GM12892 (cell line): ENCODE data around the gene AGO4.
"Not testable (repeated sequence)": the region's sequence is repeated elsewhere in the genome, so short reads cannot be mapped to it uniquely, and the experiment has no call there.

Experiments
- POLR2A ChIP-seq: IDR thresholded peaks from 2 replicates; pipeline ENCODE4 v1.6.1; 2011; ENCODE audit warnings: low read depth, low read length, control low read depth
- TAF1 ChIP-seq: IDR thresholded peaks from 2 replicates; pipeline ENCODE4 v1.6.1; 2011; ENCODE audit warnings: low read depth, mild to moderate bottlenecking, control low read depth, low read length, borderline replicate concordance

- not testable (repeated sequence) for TF ChIP-seq POLR2A, TAF1
These were observed 4.9 kb downstream of the AGO4 start for GRCh38 chr1:35812754-35813153.
